Endodermal cell (in vitro differentiated cells): ENCODE data around the gene ZSCAN4. TPM values are rescaled to one million over a fixed set of nuclear protein-coding genes. Genes with fewer than 3 reads are reported as not detected.

ENCODE experiments used
- DNase-seq: peaks from one replicate; pipeline ENCODE4 v3.0.0-alpha.2; 2017
- H3K27ac ChIP-seq: 2 replicates; pipeline ENCODE4 v1.5.1; 2013; ENCODE audit warnings: mild to moderate bottlenecking, low read depth, low read length, moderate library complexity
- H3K27me3 ChIP-seq: 2 replicates; pipeline ENCODE4 v1.6.1; 2013; ENCODE audit warnings: mild to moderate bottlenecking, low read length, moderate library complexity; ENCODE audit not compliant: insufficient read depth, control insufficient read depth, poor library complexity, severe bottlenecking
- H3K36me3 ChIP-seq: 2 replicates; pipeline ENCODE4 v1.7.0; 2013; ENCODE audit warnings: mild to moderate bottlenecking, low read length, moderate library complexity; ENCODE audit not compliant: control insufficient read depth, insufficient read depth
- H3K4me1 ChIP-seq: one replicate; pipeline ENCODE4 v1.7.0; 2013; ENCODE audit warnings: low read length; ENCODE audit not compliant: control insufficient read depth, insufficient read depth
- H3K4me3 ChIP-seq: 2 replicates; pipeline ENCODE4 v1.5.1; 2013; ENCODE audit warnings: mild to moderate bottlenecking, low read length, moderate library complexity
- H3K9ac ChIP-seq: 2 replicates; pipeline ENCODE4 v1.6.1; 2013; ENCODE audit warnings: mild to moderate bottlenecking, low read length, moderate library complexity; ENCODE audit not compliant: poor library complexity, severe bottlenecking; ENCODE audit errors: extremely low read depth
- H3K9me3 ChIP-seq: 2 replicates; pipeline ENCODE4 v1.6.1; 2013; ENCODE audit warnings: mild to moderate bottlenecking, low read length, moderate library complexity; ENCODE audit not compliant: control insufficient read depth
- H3K27ac Mint-ChIP-seq: 2 replicates; pipeline ENCODE4 v1.8.0; 2020; ENCODE audit warnings: mixed read lengths
- H3K27me3 Mint-ChIP-seq: 2 replicates; pipeline ENCODE4 v1.8.0; 2021; ENCODE audit warnings: mild to moderate bottlenecking, mixed read lengths; ENCODE audit not compliant: insufficient read depth
- H3K36me3 Mint-ChIP-seq: 2 replicates; pipeline ENCODE4 v1.8.0; 2020; ENCODE audit warnings: low read depth, mixed read lengths
- H3K4me1 Mint-ChIP-seq: 2 replicates; pipeline ENCODE4 v1.8.0; 2020; ENCODE audit warnings: mixed read lengths
- H3K4me3 Mint-ChIP-seq: 2 replicates; pipeline ENCODE4 v1.8.0; 2020; ENCODE audit warnings: mild to moderate bottlenecking, moderate library complexity, mixed read lengths
- H3K9me3 Mint-ChIP-seq: 2 replicates; pipeline ENCODE4 v1.8.0; 2020; ENCODE audit warnings: mild to moderate bottlenecking, mixed read lengths
- WGBS, 2 experiments: methylation state at CpG; one replicate each; pipeline versions ENCODE4 v1.1.5 to v1.1.7; 2013; ENCODE audit warnings: missing lambda C conversion rate in 2 of 2, mixed read lengths in 1 of 2; ENCODE audit not compliant: insufficient coverage in 1 of 2, insufficient read length in 1 of 2; 5-methylcytosine and 5-hydroxymethylcytosine counted together
- total RNA-seq, 2 donors: library from RNA; stranded (reverse); fragmentation: NEBNext Ultra II Directional in 1 of 2; extraction: Animal tissue kit (Norgen Biotek cat#: 25700) in 1 of 2; gene quantifications; 2 replicates in 1 of 2; 3 replicates in 1 of 2; pipeline ENCODE4 v1.2.1, GENCODE V29; 2021
- TF ChIP-seq, protein P1 (sequence below): fragments of 200-600 bp; sonication (generic); conservative IDR thresholded peaks from 2 replicates; pipeline ENCODE4 v1.5.0; 2021; ENCODE audit warnings: antibody characterized with exemption, mild to moderate bottlenecking

ZSCAN4 gene
- total RNA-seq, 2 donors from 2014 or later: not detected

DNA sequence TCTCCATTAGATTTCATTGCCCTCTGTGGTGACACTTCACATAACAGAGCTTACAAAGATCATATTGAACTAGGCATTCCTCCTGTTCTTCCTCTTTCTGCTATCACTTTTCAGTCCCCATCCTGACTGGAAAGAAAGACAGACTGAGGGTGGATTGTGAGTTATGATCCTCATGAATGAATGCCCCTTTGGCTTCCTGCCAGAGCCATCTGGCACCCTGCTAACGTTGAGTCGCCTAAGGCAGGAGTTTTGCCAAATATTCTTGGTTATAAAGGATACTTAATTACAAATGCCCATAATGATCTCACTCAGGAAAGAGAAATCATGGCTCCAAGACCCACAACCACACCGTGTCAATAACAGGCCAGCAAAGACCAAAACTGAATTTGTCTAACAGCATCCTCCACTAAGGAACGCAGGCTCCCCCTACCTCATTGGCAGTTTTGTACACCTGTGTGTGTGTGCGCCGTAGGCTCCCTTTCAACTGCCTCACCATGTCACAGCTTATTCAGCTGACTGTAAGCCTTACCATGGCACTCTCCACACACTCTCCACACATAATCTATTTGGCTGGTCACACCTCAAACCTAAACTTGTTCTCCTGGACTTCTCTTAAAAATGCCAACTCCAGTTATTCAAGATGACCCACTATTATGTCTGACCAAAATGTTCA is 20.3 kb upstream of the ZSCAN4 start:
- TF ChIP-seq, protein P1, sequence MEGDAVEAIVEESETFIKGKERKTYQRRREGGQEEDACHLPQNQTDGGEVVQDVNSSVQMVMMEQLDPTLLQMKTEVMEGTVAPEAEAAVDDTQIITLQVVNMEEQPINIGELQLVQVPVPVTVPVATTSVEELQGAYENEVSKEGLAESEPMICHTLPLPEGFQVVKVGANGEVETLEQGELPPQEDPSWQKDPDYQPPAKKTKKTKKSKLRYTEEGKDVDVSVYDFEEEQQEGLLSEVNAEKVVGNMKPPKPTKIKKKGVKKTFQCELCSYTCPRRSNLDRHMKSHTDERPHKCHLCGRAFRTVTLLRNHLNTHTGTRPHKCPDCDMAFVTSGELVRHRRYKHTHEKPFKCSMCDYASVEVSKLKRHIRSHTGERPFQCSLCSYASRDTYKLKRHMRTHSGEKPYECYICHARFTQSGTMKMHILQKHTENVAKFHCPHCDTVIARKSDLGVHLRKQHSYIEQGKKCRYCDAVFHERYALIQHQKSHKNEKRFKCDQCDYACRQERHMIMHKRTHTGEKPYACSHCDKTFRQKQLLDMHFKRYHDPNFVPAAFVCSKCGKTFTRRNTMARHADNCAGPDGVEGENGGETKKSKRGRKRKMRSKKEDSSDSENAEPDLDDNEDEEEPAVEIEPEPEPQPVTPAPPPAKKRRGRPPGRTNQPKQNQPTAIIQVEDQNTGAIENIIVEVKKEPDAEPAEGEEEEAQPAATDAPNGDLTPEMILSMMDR: no peak
- H3K27ac ChIP-seq: no peak overlapping the region
- no peaks in the 10 kb centered on the region for H3K36me3 ChIP-seq
- peaks cover 20% of the 10 kb centered on the region for H3K27me3 Mint-ChIP-seq
- peaks cover 5% of the 10 kb centered on the region for H3K4me1 Mint-ChIP-seq
- no peak overlapping the region for H3K4me3 ChIP-seq
- no peak overlapping the region for H3K4me3 Mint-ChIP-seq
- peaks cover under 1% of the 10 kb centered on the region for H3K27me3 ChIP-seq
- H3K9me3 ChIP-seq: peaks cover under 1% of the 10 kb centered on the region
- no peak overlapping the region for H3K9ac ChIP-seq
- no peak for DNase-seq
- H3K4me1 ChIP-seq: no peaks in the 10 kb centered on the region
- H3K9me3 Mint-ChIP-seq: peaks cover 18% of the 10 kb centered on the region
- WGBS, 2 experiments: 60 to 85% methylated on average over 3 to 6 of the region's 6 CpGs
- H3K36me3 Mint-ChIP-seq: peaks cover 6% of the 10 kb centered on the region
- H3K27ac Mint-ChIP-seq: no peak overlapping the region

DNA sequence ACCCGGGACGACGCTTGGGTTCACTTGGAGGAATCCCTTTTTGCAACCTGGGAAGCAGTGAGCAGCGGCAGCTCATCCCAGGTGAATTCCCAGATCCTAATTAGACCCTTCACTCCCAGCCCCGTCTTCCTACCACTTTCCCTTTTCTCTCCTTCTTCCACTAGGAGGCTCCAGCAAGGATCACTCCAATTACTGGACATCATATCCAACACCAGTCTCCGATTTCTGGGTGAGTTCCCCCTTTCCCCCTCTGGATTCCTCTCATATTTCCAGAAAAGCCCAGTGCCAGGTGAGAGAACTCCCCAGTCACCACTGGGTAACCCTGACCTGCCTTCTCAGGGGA is 17.1 kb upstream of the ZSCAN4 start:
- H3K4me1 Mint-ChIP-seq: peaks cover 5% of the 10 kb centered on the region
- Histone ChIP-seq H3K9me3 (peaks cover 7% of the 10 kb centered on the region), H3K27me3 (peaks cover 19% of the 10 kb centered on the region), H3K4me1 (no peaks in the 10 kb centered on the region), H3K27ac (no peak overlapping the region), H3K36me3 (no peaks in the 10 kb centered on the region), H3K4me3 (no peak overlapping the region), H3K9ac (no peak overlapping the region)
- no peaks in the 10 kb centered on the region for H3K36me3 Mint-ChIP-seq
- TF ChIP-seq, protein P1: peak; percentile 46
- H3K4me3 Mint-ChIP-seq: no peak overlapping the region
- peaks cover 11% of the 10 kb centered on the region for H3K9me3 Mint-ChIP-seq
- 77 to 100% methylated on average over 1 to 6 of the region's 6 CpGs for WGBS, 2 experiments
- DNase-seq: peak; percentile 55
- no peak overlapping the region for H3K27ac Mint-ChIP-seq
- H3K27me3 Mint-ChIP-seq: peaks cover 45% of the 10 kb centered on the region

DNA sequence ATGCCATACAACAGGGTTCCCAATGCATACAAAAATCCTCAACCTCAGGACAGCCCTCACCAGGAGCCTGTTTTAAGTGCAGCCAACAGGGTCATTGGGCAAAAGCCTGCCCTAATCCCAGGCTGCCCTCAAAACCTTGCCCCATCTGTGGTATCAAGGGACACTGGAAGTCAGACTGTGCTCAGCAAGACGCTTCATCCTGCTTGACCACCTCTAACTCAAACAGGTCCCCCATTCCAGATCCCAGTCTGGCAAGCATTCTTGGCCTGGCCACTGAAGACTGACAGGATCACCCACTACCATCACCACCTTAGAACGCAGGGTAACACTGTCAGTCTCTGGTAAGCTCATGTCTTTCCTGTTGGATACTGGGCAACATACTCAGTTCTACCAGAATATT is 15.0 kb upstream of the ZSCAN4 start:
- TF ChIP-seq, protein P1: no peak
- H3K4me3 ChIP-seq: no peak overlapping the region
- no peak for DNase-seq
- Mint-ChIP-seq H3K4me3 (no peak overlapping the region), H3K9me3 (peaks cover 11% of the 10 kb centered on the region), H3K27ac (no peak overlapping the region), H3K36me3 (no peaks in the 10 kb centered on the region), H3K4me1 (peaks cover 5% of the 10 kb centered on the region), H3K27me3 (peaks cover 44% of the 10 kb centered on the region)
- H3K27ac ChIP-seq: no peak overlapping the region
- no peaks in the 10 kb centered on the region for H3K36me3 ChIP-seq
- peaks cover 7% of the 10 kb centered on the region for H3K9me3 ChIP-seq
- peaks cover 34% of the 10 kb centered on the region for H3K27me3 ChIP-seq
- no peaks in the 10 kb centered on the region for H3K4me1 ChIP-seq
- 83% methylated on average over 2 of the region's 2 CpGs; no CpG with 5 or more reads in 1 of the 2 experiments for WGBS, 2 experiments
- H3K9ac ChIP-seq: no peak overlapping the region
